ENCODE data around the gene GLS2.

The GLS2 gene

GRCh38 chr12:56461235-56462159, 26.5 kb downstream of the GLS2 start:
- no peak for DNase-seq (ENCODE audit: low read depth in 1 of 2, low spot score in 1 of 2)

GRCh38 chr12:56457817-56458216, 30.1 kb downstream of the GLS2 start:
- H3K4me3 ChIP-seq (replicated peaks; ENCODE audit: insufficient read depth, low read length), result no peak overlapping the region
- no peak for DNase-seq (ENCODE audit: low read depth in 1 of 2, low spot score in 1 of 2)
- no peak overlapping the region for H3K27ac ChIP-seq (replicated peaks)
- no peak for TF ChIP-seq SPI1 (IDR thresholded peaks at IDR 0.05; ENCODE audit: borderline replicate concordance, low read depth)
- TF ChIP-seq GABPA (IDR thresholded peaks at IDR 0.05; ENCODE audit: low read depth), result no peak
- no peaks in the 10 kb centered on the region for H3K27me3 ChIP-seq (ENCODE audit: insufficient read depth, poor library complexity, severe bottlenecking)

More at GRCh38 chr12:56461235-56462159, 26.5 kb downstream of the GLS2 start:
- no peaks in the 10 kb centered on the region for H3K27me3 ChIP-seq (ENCODE audit: insufficient read depth, poor library complexity, severe bottlenecking)
- no peak overlapping the region for H3K4me3 ChIP-seq (replicated peaks; ENCODE audit: insufficient read depth, low read length)
- no peak overlapping the region for H3K27ac ChIP-seq (replicated peaks)
- TF ChIP-seq REST (IDR thresholded peaks at IDR 0.05; ENCODE audit: insufficient replicate concordance, low read depth) (no peak), POLR2AphosphoS5 (IDR thresholded peaks at IDR 0.05; ENCODE audit: low read depth) (no peak), SPI1 (IDR thresholded peaks at IDR 0.05; ENCODE audit: borderline replicate concordance, low read depth) (no peak), GABPA (IDR thresholded peaks at IDR 0.05; ENCODE audit: low read depth) (no peak), CTCF (IDR thresholded peaks at IDR 0.05; ENCODE audit: insufficient read depth, low read length) (no peak)

- DNase-seq (ENCODE audit: low read depth in 1 of 2, low spot score in 1 of 2), result no peak
- H3K4me3 ChIP-seq (replicated peaks; ENCODE audit: insufficient read depth, low read length), result no peak within 1 kb of the TSS
- TF ChIP-seq POLR2AphosphoS5 (IDR thresholded peaks at IDR 0.05; ENCODE audit: low read depth) (no peak), CTCF (IDR thresholded peaks at IDR 0.05; ENCODE audit: insufficient read depth, low read length) (no peak), GABPA (IDR thresholded peaks at IDR 0.05; ENCODE audit: low read depth) (no peak), SPI1 (IDR thresholded peaks at IDR 0.05; ENCODE audit: borderline replicate concordance, low read depth) (no peak), REST (IDR thresholded peaks at IDR 0.05; ENCODE audit: insufficient replicate concordance, low read depth) (no peak)
- H3K27ac ChIP-seq (replicated peaks), result no peak within 1 kb of the TSS
- H3K27me3 ChIP-seq (ENCODE audit: insufficient read depth, poor library complexity, severe bottlenecking), result no peaks in the 10 kb centered on the region
Observed at GRCh38 chr12:56454557-56454956, 33.4 kb downstream of the GLS2 start, which contains the start of gene MIP. MIP (minus strand) TSS chr12:56454657; CDS start chr12:56454613, 44 bp downstream.

DNA sequence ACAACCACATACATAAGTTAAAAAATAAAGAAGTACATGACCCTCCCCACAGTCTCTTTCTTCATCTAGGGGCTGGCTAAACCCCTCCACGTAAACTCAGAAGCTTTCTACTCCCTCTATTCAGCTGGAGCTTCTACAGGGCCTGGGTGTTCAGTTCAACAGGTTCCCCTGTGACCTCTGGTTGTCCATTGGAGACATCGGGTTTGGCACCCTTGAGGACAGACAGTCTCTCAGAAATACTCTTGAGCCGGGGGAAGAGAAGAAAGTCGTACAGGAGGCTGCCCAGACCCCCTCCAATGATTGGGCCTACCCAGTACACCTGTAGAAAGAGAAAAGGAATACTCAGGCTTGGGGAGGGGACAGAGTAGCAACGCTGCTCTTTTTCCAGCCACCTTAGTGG, 36.8 kb downstream of the GLS2 start:
- Histone ChIP-seq H3K27me3 (ENCODE audit: insufficient read depth, poor library complexity, severe bottlenecking) (no peaks in the 10 kb centered on the region), H3K4me3 (replicated peaks; ENCODE audit: insufficient read depth, low read length) (no peak overlapping the region), H3K27ac (replicated peaks) (no peak overlapping the region)
- TF ChIP-seq GABPA (IDR thresholded peaks at IDR 0.05; ENCODE audit: low read depth) (no peak), CTCF (IDR thresholded peaks at IDR 0.05; ENCODE audit: insufficient read depth, low read length) (no peak), POLR2AphosphoS5 (IDR thresholded peaks at IDR 0.05; ENCODE audit: low read depth) (no peak), REST (IDR thresholded peaks at IDR 0.05; ENCODE audit: insufficient replicate concordance, low read depth) (no peak), SPI1 (IDR thresholded peaks at IDR 0.05; ENCODE audit: borderline replicate concordance, low read depth) (no peak)
- no peak for DNase-seq (ENCODE audit: low read depth in 1 of 2, low spot score in 1 of 2)

Data from HL-60 (cell line).